NCI-H226 (cell line): ENCODE measurements around the gene SSBP2.

Experiments used
- DNase-seq: peaks from one replicate; pipeline ENCODE4 v3.0.0-alpha.2; 2015

SSBP2 gene

GRCh38 chr5:81577091-81577490 lies 173.8 kb downstream of the SSBP2 start:
- no peak for DNase-seq

DNA sequence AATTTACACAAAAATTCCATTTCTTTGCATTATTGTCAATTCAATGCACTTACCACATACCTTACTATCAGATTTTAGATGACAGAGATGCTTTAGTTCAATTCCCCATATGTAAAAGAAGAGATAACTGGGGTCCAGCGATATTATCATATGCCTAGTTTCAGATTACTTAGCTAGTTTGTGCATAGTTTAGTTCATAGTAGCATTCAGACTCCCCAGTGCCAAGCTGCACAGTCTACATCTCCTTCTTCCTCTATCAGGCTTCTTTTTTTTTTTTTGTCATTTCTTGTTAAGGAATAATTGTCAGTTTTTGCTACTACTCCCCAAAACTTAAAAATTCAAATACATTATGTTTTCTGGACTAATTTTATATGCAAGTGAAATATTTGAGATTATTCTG lies 175.0 kb downstream of the SSBP2 start:
- no peak for DNase-seq

DNA sequence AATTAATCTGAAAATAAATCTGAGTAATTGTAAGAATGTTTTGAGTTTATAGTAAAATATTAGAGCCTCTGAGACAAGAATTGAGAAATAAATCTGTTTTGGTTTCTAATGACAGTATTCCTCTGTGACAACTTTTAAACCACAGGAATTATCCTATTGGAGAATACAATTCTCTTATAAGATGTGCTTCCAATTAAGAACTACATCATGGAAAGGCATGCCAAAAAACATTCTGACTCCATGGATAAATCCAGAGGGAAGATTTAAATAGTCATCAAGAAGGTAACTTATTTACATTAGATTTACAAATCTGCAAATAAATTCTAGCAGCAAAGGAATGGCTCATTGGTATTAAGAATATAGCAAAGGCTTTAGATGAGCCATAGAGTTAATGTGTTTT lies 178.7 kb downstream of the SSBP2 start:
- DNase-seq: no peak

GRCh38 chr5:81558188-81558587 lies 192.7 kb downstream of the SSBP2 start:
- no peak for DNase-seq

- DNase-seq: peak; percentile 6
These were observed 194.1 kb downstream of the SSBP2 start for GRCh38 chr5:81556809-81557208.

- no peak for DNase-seq
These were observed 195.0 kb downstream of the SSBP2 start for GRCh38 chr5:81555865-81556264.

- no peak for DNase-seq
These were observed 196.2 kb downstream of the SSBP2 start for GRCh38 chr5:81554647-81555046.

- DNase-seq: no peak
These were observed 197.2 kb downstream of the SSBP2 start for GRCh38 chr5:81553567-81554212.

DNA sequence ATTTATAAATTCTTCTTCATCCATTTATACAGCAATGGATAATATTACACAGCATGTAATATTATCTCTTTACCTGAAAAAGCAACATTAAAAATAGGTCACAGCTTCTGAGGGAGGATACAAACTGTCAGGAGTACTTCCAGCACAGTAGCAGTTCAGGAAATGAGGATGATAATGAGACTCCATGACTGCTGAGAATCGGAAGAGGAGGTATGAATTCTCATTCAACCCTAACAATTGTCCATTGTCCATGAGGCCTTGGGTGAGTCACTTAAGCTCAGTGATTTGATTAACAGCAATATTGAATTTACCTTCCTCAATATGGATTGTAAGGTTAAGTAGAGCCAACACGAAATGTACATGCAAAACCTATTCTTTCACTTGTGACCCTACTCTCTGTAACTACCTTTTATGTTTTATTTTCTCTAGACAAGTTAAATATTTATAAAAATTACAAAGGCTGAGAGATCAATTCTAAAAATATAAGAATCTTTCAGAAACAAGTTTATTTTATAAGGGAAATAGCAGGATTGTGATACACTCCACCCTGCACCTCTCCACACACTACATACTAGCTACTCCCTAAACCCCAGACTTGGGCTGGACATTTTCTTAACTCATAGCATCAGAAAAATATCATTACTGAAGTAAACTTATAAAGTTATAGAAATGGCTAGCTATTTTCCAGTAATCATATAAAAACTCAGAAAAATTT lies 197.9 kb downstream of the SSBP2 start:
- no peak for DNase-seq

GRCh38 chr5:81549123-81549522 lies 201.8 kb downstream of the SSBP2 start:
- DNase-seq: no peak

GRCh38 chr5:81547001-81547400 lies 203.9 kb downstream of the SSBP2 start:
- no peak for DNase-seq

DNA sequence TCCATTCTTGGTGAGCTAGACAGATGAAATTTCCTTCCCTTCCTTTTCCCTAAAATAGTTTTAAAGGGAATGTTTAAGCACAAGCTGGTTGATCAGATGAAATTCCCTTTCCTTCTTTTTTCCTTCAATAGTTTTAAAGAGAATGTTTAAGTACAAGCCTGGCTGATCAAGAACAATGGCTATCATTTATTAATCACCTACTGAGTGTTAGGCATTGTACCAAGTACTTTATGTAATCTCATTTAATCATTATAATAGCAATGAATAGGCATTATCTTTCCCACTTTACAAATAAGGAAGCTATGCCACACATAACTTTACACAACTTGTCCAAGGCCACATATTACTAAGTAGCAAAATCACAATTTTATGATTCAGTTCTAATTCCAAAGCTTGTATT lies 205.0 kb downstream of the SSBP2 start:
- DNase-seq: no peak

DNA sequence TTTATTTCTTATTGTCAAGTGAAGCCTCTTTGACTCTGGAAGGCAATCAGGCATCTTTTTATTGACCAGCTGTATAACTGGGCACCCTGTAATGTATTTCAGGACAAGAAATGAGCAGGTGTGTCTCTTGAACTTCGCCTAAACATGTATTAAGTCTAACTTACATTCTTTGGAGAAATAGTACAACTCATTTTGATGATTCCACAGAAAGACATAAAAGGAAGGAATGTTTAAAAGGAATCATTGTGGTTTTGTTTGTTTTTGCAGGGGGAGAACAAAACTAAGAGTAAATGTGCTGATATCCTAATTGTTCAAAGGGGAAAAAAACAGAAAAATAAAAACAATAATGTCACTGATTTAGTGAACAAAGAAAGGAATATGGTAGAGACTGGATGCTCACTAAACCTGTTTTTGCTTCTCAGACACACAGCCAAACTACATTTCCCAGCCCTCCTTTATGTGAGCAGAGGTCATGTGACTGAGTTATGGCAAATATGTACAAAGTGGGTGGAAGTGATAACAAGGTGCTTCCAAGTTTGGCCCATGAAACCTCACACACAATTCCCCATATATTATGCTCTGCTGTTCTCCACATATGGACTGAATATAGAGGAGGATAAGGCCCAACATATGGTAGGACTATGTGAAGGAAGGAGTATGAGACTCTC lies 206.4 kb downstream of the SSBP2 start:
- DNase-seq: no peak

- DNase-seq: no peak
These were observed 208.7 kb downstream of the SSBP2 start for GRCh38 chr5:81542242-81542641.

GRCh38 chr5:81537905-81538547 lies 212.9 kb downstream of the SSBP2 start:
- DNase-seq: no peak

DNA sequence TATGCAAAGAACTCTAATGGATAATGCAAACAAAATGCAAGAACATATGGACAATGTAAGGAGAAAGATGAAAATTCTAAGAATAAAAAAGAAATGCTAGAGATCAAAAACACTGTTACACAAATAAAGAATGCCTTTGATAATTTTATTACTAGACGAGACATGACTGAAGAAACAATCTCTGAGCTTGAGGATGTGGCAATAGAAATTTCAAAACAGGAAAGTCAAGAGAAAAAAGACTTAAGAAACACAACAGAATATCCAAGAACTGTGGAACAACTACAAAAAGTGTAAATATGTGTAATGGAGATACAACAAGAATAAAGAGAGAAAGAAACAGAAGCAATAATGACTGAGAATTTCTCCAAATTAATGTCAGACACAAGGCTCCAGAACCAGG lies 216.5 kb downstream of the SSBP2 start:
- DNase-seq: no peak

DNA sequence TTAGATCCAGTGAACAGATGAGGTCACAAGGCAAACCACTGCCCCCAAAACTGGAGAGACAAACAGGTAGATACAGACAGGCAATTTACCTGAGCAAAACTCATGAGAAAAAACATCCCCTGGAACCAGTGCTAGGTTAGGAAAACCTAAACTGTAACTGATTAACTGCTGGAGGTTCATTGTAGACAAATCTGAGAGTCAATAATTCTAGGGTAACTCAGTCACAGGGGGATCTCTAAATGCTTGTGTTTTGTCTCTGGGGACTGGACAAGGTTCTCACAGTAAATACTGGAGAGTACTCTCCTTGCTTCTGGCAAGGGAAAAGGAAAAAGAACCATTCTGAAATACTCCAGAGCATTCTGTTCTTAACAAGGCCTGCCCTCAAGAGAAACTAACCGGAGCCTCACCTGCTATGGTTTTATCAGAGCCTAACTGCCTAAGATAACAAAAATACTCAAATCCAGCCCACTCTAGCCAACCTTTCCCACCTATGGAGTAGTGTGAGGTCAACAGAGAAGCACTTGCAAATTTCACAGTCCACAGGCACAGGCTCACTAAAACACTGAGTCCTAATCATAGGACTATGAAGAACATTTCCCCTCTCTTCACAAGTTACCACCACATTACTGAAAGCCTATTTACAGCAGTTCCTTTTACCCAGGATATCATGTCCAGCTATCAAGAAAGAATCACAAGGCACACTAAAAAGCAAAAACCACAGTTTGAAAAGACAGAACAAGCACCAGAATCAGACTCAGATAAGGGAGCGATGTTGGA lies 217.1 kb downstream of the SSBP2 start:
- no peak for DNase-seq

DNA sequence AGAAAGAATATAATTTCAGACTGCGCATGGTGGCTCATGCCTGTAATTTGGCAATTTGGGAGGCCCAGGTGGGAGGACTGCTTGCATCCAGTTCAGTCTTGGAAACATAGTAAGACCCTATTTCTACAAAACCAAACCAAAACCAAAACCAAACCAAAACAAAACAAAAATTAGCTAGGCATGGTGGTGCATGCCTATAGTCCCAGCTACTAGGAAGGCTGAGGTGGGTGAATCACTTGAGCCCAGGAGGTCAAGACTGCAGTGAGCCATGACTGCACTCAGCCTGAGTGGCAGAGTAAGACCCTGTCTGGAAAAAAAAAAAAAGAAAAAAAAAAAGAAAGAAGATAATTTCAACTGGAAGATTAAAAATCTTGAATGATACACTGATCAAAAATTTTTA lies 220.0 kb downstream of the SSBP2 start:
- no peak for DNase-seq

- no peak for DNase-seq
These were observed 225.2 kb downstream of the SSBP2 start for GRCh38 chr5:81525690-81526089.

DNA sequence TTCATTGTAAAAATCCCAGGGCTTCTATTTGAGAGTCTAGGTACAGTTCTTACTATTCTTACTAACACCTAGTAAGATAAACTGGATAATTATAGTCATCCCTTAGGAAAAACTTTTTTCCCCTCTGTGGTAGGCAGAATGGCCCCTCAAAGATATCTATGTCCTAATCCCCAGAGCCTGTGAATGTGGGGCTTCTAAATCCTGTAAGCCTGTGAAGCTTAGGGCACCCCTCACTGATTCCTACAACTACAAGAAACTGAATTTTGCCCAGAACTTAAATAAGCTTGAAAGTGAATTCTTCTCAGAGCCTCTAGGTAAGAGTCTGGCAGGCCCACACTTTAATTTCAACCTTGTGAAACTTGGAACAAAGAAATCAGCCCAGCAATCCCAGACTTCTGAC lies 226.9 kb downstream of the SSBP2 start:
- no peak for DNase-seq

DNA sequence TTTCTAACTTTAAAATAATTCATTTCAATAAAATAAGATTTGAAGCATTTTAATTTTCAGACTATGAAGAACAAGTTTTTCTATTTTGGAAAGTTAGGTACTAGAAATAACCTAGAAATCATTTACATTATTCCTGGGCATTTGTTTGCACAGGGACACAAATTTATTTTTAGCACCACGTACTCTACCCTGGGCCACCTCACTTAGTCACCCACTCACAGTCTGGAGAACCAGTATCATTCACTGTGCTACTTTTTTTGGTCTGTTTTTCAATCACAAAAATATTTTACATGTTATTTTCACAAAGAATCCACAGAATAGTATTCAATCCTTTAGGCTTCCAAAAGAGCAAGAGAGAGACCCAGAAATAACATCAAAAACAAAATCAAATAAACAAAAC lies 228.3 kb downstream of the SSBP2 start:
- DNase-seq: no peak

DNA sequence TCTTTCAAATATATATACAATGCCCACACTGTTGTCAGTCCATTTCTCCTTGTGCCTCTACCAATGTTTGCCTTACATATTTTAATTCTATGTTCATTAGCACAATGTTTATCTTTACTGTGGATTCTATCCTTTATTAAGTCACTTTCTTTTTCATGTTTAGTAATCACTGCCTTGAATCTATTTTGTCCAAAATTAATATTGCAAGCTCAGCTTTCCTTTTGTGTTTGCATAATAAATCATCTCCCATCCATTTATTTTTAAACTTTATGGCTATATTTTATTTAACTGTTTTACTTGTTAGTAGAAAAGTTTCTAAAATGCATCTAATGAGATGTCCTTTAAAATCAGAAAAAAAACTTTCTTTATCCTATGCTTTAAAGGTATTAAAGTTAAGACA lies 230.1 kb downstream of the SSBP2 start:
- DNase-seq: no peak
